Omental fat pad (tissue), 4 donors: ENCODE results near the gene MGAM2. TPM values are rescaled to one million over a fixed set of nuclear protein-coding genes. Genes with fewer than 3 reads are reported as not detected.
"Not testable (repeated sequence)": the region's sequence is repeated elsewhere in the genome, so short reads cannot be mapped to it uniquely, and the experiment has no call there.

Experiments used
- ATAC-seq: fragments of 150-250 bp; one replicate; pipeline ENCODE4 v1.9.1; 2016; ENCODE audit warnings: mild to moderate bottlenecking, moderate library complexity; ENCODE audit not compliant: low FRiP score
- DNase-seq: peaks from one replicate; pipeline ENCODE4 v3.0.0-alpha.2; 2019; ENCODE audit warnings: low spot score
- total RNA-seq, 4 donors: library from RNA; depleted of rRNA; stranded (reverse); fragments of >200 nt; gene quantifications; one replicate each; pipeline ENCODE4 v1.1.0, GENCODE V29; 2016
- TF ChIP-seq, protein P1 (sequence below), 3 donors: fragments of 450-650 bp; IDR thresholded peaks; one replicate each; pipeline ENCODE4 v1.5.1; 2016 to 2017; ENCODE audit warnings: antibody characterized with exemption in 3 of 3, mild to moderate bottlenecking in 3 of 3, moderate library complexity in 2 of 3

The MGAM2 gene
- total RNA-seq, 4 donors from 2014 or later: 0.19 to 1.9 (median 0.19) TPM; not detected in 1

DNA sequence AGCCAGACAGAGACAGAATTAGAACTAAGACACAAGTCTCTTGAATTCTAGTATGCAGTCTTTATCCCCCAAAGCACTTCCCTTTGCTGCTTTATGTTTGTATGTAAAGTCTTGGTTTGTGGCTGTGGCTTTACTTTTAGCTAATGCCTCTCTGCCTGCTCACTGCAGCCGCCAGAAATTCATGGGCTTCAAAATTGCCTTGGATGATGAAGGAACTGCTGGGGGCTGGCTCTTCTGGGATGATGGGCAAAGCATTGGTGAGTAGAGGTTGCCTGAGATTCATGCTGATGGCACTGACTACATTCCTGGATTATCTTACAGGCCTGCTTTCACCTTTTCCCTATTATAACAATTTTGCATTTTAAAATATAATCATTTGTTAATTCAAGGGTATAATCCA is 10.9 kb upstream of the MGAM2 start:
- no peak for ATAC-seq
- TF ChIP-seq, protein P1, sequence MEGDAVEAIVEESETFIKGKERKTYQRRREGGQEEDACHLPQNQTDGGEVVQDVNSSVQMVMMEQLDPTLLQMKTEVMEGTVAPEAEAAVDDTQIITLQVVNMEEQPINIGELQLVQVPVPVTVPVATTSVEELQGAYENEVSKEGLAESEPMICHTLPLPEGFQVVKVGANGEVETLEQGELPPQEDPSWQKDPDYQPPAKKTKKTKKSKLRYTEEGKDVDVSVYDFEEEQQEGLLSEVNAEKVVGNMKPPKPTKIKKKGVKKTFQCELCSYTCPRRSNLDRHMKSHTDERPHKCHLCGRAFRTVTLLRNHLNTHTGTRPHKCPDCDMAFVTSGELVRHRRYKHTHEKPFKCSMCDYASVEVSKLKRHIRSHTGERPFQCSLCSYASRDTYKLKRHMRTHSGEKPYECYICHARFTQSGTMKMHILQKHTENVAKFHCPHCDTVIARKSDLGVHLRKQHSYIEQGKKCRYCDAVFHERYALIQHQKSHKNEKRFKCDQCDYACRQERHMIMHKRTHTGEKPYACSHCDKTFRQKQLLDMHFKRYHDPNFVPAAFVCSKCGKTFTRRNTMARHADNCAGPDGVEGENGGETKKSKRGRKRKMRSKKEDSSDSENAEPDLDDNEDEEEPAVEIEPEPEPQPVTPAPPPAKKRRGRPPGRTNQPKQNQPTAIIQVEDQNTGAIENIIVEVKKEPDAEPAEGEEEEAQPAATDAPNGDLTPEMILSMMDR (IDR thresholded peaks at IDR 0.05): no peak
- no peak for DNase-seq

DNA sequence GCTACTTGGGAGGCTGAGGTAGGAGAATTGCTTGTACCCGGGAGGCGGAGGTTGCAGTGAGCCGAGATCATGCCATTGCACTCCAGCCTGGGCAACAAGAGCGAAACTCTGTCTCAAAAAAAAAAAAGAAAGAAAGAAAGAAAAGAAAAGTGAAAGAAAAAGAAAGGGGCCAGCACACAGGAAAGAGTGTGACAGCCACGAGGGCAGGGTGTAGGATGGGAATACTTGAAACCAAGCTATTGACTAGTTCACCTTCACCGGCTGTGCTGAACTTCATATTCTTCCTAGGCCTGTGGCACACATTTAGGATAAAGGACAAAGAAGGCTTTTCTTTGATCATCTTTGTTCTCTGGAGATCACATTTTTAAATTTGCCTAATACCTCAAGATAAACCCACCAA is 9.7 kb upstream of the MGAM2 start:
- ATAC-seq, DNase-seq: not testable (repeated sequence)

DNA sequence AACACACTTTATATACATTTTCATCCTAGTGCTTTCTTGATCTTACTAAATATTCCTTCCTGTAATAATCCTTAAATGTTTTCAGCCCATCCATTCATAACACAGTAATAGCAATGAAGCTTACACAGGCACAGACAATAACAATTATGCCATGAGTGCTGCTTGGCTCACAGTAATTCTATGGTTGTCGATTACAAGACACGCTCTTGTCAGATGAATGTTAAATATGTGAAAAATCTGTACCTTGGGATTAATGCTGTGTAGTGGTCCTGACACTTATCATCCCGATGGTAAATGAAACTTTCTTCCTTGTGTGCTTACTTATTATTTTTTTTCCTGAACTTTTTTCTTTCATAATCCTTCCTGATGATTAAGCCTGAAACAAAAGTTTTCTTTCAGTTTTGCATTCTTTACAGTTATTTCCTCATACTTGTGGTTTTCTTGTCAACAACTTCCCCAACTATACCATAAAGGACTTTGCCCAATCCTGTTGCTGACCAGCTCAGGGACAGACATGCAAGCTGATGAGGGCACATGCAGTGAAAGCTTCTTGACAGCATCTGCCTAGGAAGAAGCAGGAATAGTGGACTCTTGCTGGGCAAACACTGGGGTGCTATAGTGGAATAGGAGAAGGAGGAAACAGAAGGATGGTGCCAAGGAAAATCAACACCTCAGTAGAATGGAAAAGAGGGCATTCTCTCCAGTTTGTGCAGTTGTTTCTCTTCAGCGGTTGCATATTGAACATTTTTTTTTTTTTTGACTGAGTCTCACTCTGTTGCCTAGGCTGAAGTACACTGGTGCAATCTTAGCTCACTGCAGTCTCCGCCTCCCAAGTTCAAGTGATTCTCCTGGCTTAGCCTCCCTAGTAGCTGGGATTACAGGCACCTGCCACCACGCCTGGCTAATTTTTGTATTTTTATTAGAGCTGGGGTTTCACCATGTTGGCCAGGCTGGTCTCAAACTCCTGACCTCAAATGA is 6.7 kb upstream of the MGAM2 start:
- no peak for ATAC-seq
- TF ChIP-seq, protein P1 (IDR thresholded peaks at IDR 0.05): no peak
- DNase-seq: no peak

DNA sequence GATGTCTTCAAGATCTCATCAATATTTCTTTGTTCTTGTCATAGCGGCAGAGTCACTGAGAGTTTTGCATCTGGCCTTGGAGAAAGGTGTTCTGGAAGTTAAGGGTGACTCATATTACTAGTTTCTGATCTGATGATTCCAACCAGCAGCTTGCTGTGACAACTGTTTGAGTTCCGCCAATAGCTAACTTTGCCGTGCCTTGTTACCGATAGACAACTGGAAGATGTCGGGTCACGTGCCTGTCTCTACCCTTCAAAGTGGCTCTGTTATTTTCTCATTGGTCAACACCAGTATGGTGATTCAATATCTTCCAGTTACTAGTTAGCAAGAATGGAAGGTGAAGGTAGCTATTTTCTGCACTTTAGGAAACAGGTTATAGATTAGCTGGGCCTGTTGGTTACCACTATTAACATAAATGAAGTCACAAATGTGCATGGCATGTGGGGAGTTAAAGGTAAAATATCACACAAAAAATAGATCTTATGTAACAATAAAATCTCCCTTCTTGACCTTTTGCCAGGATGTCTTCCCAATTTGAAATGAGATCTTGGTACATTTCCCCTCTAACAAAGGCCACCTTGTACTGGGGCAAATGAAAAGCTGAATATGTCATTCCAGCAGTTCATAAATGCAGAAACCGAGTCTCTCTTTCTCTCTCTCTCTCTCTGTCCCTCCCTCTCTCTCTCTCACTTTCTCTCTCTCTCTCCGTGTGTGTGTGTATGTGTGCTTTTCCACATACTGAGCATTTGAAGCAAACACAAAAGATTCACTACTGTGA is 2.6 kb upstream of the MGAM2 start:
- DNase-seq (no peak), ATAC-seq (no peak)
- TF ChIP-seq, protein P1 (IDR thresholded peaks at IDR 0.05): no peak

DNA sequence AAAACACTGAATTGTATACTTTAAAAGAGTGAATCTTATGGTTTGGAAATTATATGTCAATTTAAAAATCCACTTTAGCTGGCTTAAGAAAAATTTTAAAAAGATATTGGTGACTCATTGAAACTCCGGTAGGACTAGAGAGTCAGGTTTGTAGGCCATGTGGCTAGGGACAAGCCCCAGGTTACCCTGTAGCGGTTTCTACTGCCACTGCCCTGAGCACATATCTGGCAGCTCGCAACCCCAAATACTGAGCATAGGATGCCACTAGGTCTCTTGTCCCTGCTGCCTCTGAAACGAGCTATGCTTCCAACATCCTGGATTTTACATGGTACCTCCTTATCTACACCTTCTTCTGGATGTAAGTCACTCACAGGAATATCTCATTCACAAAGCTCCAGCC is 1.4 kb upstream of the MGAM2 start:
- TF ChIP-seq, protein P1 (IDR thresholded peaks at IDR 0.05): no peak
- no peak for DNase-seq
- ATAC-seq: no peak

DNA sequence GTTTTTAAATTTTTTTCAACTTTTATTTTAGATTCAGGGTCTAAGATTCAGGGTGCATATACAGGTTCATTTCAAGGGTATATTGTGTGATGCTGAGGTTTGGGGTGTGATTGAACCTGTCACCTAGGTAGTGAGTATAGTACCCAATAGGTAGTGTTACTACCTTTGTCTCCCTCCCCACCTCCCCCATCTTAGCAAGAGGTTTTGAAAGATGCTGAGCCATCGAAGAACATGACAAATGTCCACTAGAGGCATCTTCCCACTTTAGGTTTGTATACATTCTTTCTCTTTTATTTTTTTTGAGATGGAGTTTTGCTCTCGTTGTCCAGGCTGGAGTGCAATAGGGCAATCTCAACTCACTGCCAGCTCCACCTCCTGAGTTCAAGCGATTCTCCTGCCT is 880 bp upstream of the MGAM2 start:
- TF ChIP-seq, protein P1 (IDR thresholded peaks at IDR 0.05): no peak
- DNase-seq (no peak), ATAC-seq (no peak)

DNA sequence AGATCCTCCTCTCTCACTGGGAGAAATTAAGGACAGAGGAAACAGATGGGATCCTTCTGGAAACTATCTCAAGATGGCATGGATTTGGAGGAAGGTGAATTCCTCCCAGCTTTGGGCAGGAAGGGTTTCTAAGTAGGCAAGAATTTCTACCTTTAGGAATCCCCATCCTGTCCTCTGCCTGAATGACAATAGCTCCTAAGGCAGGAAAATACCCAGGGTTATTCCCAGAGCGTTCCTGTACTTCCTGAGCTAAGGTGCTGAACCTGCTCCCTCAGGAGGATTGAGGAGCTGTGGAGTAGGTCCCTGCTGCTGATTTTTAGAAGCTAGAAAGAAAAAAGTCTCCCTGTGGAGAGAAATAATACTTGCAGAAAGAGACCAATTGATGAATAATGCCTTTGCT is 568 bp downstream of the MGAM2 start:
- no peak for ATAC-seq
- TF ChIP-seq, protein P1 (IDR thresholded peaks at IDR 0.05): no peak
- no peak for DNase-seq
